Islet precursor cell (in vitro differentiated cells): Measurements from ENCODE around the gene NOBOX.
"Not testable (repeated sequence)": the region's sequence is repeated elsewhere in the genome, so short reads cannot be mapped to it uniquely, and the experiment has no call there.

Source experiments
- DNase-seq: peaks from one replicate; pipeline ENCODE4 v3.0.0-alpha.2; 2018

NOBOX gene

GRCh38 chr7:144403649-144404061 is at the start of gene NOBOX:
Gene NOBOX, minus strand, starts transcription at chr7:144403693.
- DNase-seq: no peak

DNA sequence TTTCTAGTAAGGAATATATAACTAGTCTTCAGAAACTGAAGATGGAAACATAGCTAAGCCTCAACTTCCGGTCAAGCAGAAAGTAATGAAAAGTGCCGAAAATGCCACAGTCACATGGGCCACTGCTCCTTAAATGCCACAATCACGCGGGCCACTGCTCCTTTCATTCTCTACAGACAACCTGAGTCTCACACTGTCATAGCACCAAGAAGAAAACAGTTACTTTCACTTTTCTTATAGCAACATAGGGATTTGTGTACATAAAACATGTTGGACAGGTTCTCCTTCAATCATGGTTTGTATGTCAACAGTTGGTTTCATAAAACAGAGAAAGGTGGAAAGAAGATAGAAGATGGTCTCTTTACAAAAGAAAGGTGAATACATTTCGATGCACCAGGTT is 48.6 kb upstream of the NOBOX start:
- no peak for DNase-seq

GRCh38 chr7:144445590-144445989 is 42.1 kb upstream of the NOBOX start:
- no peak for DNase-seq

DNA sequence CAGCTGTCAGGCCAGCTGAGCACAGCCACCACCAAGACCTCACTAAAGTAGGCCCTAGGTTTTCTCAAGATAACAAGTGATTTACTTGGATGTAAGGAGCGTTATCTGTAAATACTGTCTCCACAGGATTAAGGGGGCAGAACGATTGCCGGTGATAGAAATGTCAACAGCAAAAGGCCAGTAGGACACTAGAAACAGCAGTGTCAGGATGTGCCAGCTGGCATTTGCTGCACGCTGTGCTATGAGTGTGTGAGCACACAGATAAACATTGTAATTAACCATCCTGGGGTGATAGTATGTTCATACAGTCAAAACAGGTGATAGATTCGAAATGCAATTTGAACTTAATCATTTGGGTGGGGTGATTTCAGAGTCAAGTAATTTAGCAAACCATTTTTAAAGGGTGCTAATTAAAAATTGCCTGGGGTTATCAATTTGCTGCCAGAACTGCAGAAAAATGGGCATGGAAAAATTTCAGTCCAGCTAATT is 36.3 kb upstream of the NOBOX start:
- no peak for DNase-seq

DNA sequence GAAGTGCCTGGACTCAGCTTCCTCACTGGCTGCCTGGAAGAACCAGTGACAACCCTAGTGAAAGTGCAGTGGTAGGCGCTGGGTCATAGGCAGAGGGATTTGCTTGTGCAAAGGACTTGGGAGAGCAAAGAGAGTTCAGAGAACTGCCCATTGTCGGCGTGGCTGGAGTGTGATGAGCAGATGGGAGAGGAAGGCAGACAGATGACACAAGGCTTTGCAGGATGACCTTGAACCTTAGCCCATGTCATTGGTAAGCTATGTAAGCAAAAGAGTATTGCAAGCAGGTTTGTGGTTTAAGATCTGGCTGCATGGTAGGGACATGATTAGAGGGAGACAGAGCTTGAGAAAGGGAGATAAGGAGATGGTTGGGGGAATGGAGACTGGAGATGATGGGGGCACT is 35.3 kb upstream of the NOBOX start:
- DNase-seq: no peak

- peak; percentile 68 for DNase-seq
These were observed 34.1 kb upstream of the NOBOX start for GRCh38 chr7:144437370-144438191.

DNA sequence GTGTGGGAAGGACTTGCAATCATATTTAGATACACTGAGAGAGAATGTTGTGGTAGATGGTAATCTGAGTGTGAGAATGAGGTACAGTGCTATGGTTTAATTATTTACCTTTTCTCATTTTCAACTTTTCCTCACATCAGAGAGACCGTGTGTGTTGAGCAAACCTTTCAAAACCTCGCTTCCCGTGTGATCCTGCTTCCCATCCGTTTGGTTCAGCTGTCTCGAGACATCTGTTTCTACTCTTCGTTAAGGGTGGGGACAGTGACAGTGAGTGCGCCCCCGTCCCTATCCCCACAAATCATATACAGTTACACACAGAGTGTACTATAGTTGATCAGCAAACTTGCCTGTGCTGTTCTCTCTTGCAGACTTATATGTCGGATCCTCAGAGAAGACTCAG is 33.0 kb upstream of the NOBOX start:
- DNase-seq: no peak

DNA sequence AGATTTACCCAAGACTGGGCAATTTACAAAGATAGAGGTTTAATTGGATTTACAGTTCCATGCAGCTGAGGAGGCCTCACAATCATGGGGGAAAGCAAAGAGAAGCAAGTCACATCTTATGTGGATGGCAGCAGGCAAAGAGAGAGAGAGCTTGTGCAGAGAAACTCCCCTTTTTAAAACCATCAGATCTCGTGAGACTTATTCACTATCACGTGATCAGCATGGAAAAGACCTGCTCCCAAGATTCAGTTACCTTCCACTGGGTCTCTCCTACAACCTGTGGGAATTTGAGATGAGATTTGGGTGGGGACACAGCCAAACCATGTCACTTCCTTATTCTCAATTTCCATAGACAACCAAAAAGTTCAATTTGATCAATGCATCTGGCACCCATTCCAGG is 24.9 kb upstream of the NOBOX start:
- no peak for DNase-seq

- DNase-seq: not testable (repeated sequence)
These were observed 24.0 kb upstream of the NOBOX start for GRCh38 chr7:144427539-144427938.

DNA sequence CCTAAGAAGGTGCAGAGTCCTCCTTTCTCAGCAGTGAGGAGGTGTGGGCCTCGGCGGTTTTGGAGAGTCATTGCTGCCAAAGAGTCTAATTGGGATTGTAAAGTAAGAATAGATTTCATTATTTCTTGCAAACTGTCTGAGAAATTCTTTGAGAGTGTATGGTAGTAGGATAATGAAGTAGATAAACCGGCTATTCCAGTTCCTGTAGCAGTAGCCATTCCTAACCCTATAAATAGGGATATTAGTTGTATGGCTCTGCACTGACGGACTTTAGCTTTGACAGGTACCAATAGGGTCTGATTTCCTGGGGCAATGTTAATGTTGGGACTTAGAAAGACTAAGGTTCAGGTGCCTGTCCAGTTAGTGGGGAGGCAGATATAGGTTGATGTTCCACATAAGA is 15.4 kb upstream of the NOBOX start:
- DNase-seq: not testable (repeated sequence)

GRCh38 chr7:144416341-144416740 is 12.8 kb upstream of the NOBOX start:
- DNase-seq: no peak

DNA sequence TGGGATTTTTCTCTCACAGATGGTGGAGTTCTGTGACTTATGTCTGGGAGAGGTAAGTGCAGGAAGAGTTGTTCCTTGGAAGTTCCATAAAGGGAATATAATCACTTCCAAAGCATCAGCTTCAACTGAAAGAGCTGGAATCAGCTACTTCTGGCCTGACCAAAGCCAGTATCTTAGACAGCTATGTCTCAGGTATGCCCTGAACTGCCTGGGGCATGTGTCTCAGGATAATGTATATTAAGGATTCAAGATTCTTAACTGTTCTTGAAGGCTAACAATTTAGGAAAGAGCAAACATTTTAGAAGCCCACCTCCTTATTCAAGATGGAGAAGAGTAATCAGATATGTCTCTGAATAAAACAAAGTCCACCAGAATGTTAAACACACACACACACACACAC is 12.4 kb upstream of the NOBOX start:
- DNase-seq: no peak

GRCh38 chr7:144414815-144415214 is 11.3 kb upstream of the NOBOX start:
- no peak for DNase-seq

DNA sequence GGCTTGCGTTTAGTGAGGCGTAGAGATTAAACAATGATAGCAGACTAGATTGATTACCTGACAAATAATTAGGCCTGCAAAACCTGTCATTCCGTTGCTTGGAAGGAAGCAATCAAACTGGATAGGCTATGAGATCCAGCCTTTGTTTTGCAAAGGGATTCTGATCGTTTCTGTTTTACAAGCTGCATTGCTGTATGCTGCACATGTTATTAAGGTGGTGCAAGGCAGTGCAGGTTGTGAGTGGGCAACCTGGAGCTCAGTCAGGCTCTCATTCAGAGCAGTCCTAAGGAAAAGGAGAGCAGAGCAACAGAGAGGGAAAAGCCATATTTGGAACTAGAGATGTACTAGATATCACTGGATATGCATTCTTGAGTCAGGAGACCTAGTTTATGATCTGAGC is 6.9 kb upstream of the NOBOX start:
- DNase-seq: no peak

DNA sequence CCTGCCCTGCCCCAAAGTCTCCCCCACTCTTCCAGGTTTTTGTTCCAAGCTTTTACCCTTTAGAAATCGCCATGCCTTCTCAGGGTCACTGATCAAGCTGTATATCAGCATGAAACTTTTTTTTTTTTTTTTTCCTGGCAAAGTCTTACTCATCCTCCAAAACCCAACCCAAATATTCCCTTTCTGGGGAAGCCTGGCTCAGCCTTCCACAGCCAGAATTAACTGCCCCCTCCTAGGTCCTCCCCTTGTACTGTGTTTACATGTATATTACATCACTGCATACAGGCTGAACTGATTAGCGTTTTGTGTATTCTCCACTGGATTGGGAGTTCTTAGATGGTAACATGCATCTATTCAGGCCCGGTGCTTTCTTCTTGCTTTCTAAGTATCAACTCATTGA is 4.6 kb upstream of the NOBOX start:
- no peak for DNase-seq

DNA sequence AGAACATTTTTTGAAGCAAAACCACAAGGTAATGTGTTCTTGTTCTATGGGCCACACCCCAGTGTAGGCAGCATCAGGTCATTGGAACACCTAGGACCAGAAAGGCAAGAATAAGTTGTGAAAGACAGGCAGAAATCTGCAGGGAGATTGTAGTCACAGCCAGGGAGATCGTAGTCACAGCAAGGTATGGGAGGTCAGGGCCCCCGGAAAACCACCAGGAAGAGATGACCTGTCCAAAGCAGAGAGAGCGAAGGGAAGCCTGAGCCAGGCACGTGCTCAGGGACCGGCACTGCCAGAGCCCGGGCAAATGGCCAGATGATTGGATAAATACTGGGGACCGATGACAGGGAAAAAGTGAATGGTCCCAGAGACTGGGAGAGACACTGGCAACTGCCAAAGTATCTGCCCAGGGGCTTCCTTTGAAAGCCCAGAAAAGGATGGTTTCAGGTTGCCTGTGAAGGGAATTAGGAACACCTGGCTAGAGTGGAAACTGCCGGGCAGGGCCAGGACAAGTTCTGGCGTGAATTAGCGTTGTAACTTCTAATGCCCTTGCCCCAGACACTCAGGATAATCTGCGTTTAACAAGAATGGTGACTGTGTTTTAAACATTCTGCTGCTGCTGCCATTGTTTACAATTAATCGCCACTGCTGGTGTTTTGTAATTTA is 3.9 kb upstream of the NOBOX start:
- DNase-seq: no peak

- DNase-seq: no peak
These were observed 1.5 kb upstream of the NOBOX start for GRCh38 chr7:144404946-144405345.

GRCh38 chr7:144403102-144403501 is 391 bp downstream of the NOBOX start:
- DNase-seq: no peak

GRCh38 chr7:144401490-144401889 is 2.0 kb downstream of the NOBOX start:
- no peak for DNase-seq

- DNase-seq: no peak
These were observed 3.5 kb downstream of the NOBOX start for GRCh38 chr7:144399946-144400345.

- no peak for DNase-seq
These were observed 4.6 kb downstream of the NOBOX start for GRCh38 chr7:144398911-144399310.

DNA sequence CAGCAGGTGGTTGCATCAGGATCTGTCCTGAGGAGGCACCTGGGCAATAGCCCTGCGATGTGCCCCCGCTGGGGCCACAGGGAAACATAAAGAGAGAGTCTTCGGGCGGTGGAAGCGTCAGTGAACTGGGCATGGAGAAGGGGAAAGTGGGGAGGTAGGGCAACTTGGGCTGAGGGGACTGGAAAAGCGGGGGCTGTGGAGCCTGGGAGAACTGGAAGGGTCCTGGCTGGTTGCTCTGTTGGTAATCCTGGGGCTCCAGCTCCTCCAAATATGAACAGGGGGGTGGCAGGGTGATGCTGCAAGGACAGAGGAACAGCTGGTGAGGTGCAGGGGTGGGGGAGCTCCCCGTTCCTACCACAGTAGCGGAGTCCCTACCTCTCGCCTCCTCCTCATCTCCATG is 5.2 kb downstream of the NOBOX start:
- DNase-seq: no peak

GRCh38 chr7:144397086-144397485 is 6.4 kb downstream of the NOBOX start:
- no peak for DNase-seq

GRCh38 chr7:144391823-144392255 is 11.7 kb downstream of the NOBOX start:
- DNase-seq: peak; percentile 42
